Measurements from ENCODE around the gene NSMCE4A. TPM values are rescaled to one million over a fixed set of nuclear protein-coding genes. Genes with fewer than 3 reads are reported as not detected.
A peak's percentile ranks its signal among the peaks of the same experiment; 100 is the strongest.
"Not testable (repeated sequence)": the region's sequence is repeated elsewhere in the genome, so short reads cannot be mapped to it uniquely, and the experiment has no call there.

Gene NSMCE4A
- total RNA-seq, 1 donor from 2014 or later = 41.7 TPM

GRCh38 chr10:121994429-121994941 is 19.5 kb upstream of the NSMCE4A start:
- Mint-ChIP-seq H3K9me3 (peaks cover 7% of the 10 kb centered on the region), H3K27ac (peak overlapping the region; percentile 95), H3K27me3 (ENCODE audit: low read depth) (no peaks in the 10 kb centered on the region), H3K36me3 (peaks cover 2% of the 10 kb centered on the region), H3K4me3 (peak overlapping the region; percentile 30), H3K4me1 (peaks cover 28% of the 10 kb centered on the region)
- DNase-seq (ENCODE audit: low spot score in 2 of 2, unreplicated experiment in 2 of 2) = peak in 1 of 2 experiments; percentile 55
- no peak for TF ChIP-seq CTCF (IDR thresholded peaks at IDR 0.05; ENCODE audit: unreplicated experiment)

GRCh38 chr10:121991727-121992126 is 16.7 kb upstream of the NSMCE4A start:
- not testable (repeated sequence) for H3K27me3 Mint-ChIP-seq (ENCODE audit: low read depth); H3K36me3 Mint-ChIP-seq; H3K4me3 Mint-ChIP-seq; DNase-seq (ENCODE audit: low spot score in 2 of 2, unreplicated experiment in 2 of 2); H3K27ac Mint-ChIP-seq
- Mint-ChIP-seq H3K9me3 (peaks cover 24% of the 10 kb centered on the region), H3K4me1 (peaks cover 28% of the 10 kb centered on the region)

- no peak for DNase-seq (ENCODE audit: low spot score in 2 of 2, unreplicated experiment in 2 of 2)
- Mint-ChIP-seq H3K4me1 (peaks cover 16% of the 10 kb centered on the region), H3K27me3 (ENCODE audit: low read depth) (no peaks in the 10 kb centered on the region), H3K9me3 (peaks cover 27% of the 10 kb centered on the region), H3K36me3 (peaks cover 2% of the 10 kb centered on the region), H3K27ac (no peak overlapping the region), H3K4me3 (no peak overlapping the region)
- no peak for TF ChIP-seq CTCF (IDR thresholded peaks at IDR 0.05; ENCODE audit: unreplicated experiment)
These were observed 15.1 kb upstream of the NSMCE4A start for GRCh38 chr10:121990015-121990677.

- peaks cover 5% of the 10 kb centered on the region for H3K36me3 Mint-ChIP-seq
- peaks cover 1% of the 10 kb centered on the region for H3K4me1 Mint-ChIP-seq
- H3K9me3 Mint-ChIP-seq = peaks cover 42% of the 10 kb centered on the region
- no peak within 1 kb of the TSS for H3K27ac Mint-ChIP-seq
- no peak within 1 kb of the TSS for H3K4me3 Mint-ChIP-seq
- TF ChIP-seq CTCF (IDR thresholded peaks at IDR 0.05; ENCODE audit: unreplicated experiment) = no peak
- no peak for DNase-seq (ENCODE audit: low spot score in 2 of 2, unreplicated experiment in 2 of 2)
- H3K27me3 Mint-ChIP-seq (ENCODE audit: low read depth) = no peaks in the 10 kb centered on the region
These were observed 13.6 kb upstream of the NSMCE4A start, which contains the start of gene TACC2 for GRCh38 chr10:121988361-121989324. TSS of gene TACC2 (plus strand) at chr10:121989163. CDS start at chr10:122021982, 32,819 bp downstream.

- H3K27me3 Mint-ChIP-seq (ENCODE audit: low read depth) = no peaks in the 10 kb centered on the region
- peaks cover 3% of the 10 kb centered on the region for H3K36me3 Mint-ChIP-seq
- no peak for TF ChIP-seq CTCF (IDR thresholded peaks at IDR 0.05; ENCODE audit: unreplicated experiment)
- no peak overlapping the region for H3K4me3 Mint-ChIP-seq
- H3K9me3 Mint-ChIP-seq = peaks cover 46% of the 10 kb centered on the region
- H3K27ac Mint-ChIP-seq = no peak overlapping the region
- DNase-seq (ENCODE audit: low spot score in 2 of 2, unreplicated experiment in 2 of 2) = no peak
- no peaks in the 10 kb centered on the region for H3K4me1 Mint-ChIP-seq
These were observed 9.4 kb upstream of the NSMCE4A start for GRCh38 chr10:121984463-121984862.
